IPS-20b (cell line): ENCODE data around the gene CFAP221.

ENCODE experiments used
- H3K27ac ChIP-seq: one replicate; pipeline ENCODE4 v1.5.1; 2013; ENCODE audit warnings: low read length
- H3K27me3 ChIP-seq: 2 replicates; pipeline ENCODE4 v1.6.1; 2013; ENCODE audit warnings: mild to moderate bottlenecking, low read length, inconsistent platforms; ENCODE audit not compliant: insufficient read depth
- H3K36me3 ChIP-seq: 2 replicates; pipeline ENCODE4 v1.6.1; 2013; ENCODE audit warnings: low read depth, mild to moderate bottlenecking, inconsistent platforms, low read length, moderate library complexity; ENCODE audit not compliant: insufficient read depth
- H3K4me1 ChIP-seq: 2 replicates; pipeline ENCODE4 v1.6.1; 2013; ENCODE audit warnings: mild to moderate bottlenecking, control low read depth, inconsistent platforms, low read length, moderate library complexity; ENCODE audit not compliant: insufficient read depth
- H3K4me3 ChIP-seq: 2 replicates; pipeline ENCODE4 v1.5.1; 2013; ENCODE audit warnings: mild to moderate bottlenecking, low read length, inconsistent platforms
- H3K9ac ChIP-seq: 2 replicates; pipeline ENCODE4 v1.6.1; 2013; ENCODE audit warnings: low read depth, mild to moderate bottlenecking, inconsistent platforms, low read length, moderate library complexity
- H3K9me3 ChIP-seq: 2 replicates; pipeline ENCODE4 v1.6.1; 2013; ENCODE audit warnings: mild to moderate bottlenecking, low read depth, low read length, inconsistent platforms; ENCODE audit not compliant: insufficient read depth

CFAP221 gene

DNA sequence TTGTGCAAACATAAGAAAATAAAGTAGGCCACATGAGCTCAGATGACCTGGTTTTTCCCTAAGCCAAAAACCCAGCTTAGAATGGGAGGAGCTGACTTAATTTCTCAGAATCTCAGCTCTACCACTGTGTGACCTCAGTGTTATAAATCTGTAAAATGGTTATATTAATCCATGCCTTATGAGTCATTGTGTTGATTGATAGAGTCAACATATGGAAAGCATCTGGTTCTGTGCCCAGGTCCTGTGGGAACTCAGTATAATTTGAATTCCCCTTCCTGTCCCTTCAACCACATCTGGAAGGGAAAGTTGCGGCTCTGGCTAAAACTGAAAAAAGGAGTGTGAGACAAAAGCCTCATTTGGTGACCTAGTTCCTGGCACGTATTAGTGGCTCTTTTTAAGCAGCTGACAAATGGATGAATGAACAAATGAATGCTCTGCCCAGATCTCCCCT lies 160.4 kb downstream of the CFAP221 start:
- Histone ChIP-seq H3K4me1 (peaks cover 23% of the 10 kb centered on the region), H3K27ac (no peak overlapping the region), H3K36me3 (no peaks in the 10 kb centered on the region), H3K27me3 (no peaks in the 10 kb centered on the region), H3K9ac (no peak overlapping the region), H3K4me3 (no peak overlapping the region), H3K9me3 (no peaks in the 10 kb centered on the region)

DNA sequence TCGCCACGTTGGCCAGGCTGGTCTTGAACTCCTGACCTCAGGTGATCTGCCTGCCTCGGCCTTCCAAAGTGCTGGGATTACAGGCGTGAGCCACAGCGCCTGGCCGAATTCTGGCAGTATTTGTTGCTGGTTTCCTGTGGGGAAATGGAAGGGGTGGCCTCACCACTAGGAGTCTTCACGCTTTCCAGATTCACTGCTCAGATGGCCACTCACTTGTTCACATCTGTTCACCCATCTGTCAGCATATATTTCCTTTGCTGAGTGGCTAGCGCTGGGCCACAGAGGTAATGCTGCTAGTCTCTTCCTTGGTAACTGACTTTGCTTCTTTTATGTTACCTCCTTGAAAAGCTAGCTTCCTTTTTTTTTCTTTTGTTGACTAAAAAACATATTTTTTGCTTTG lies 162.0 kb downstream of the CFAP221 start:
- H3K4me3 ChIP-seq: no peak overlapping the region

More for the DNA sequence above, 162.0 kb downstream of the CFAP221 start:
- H3K27me3 ChIP-seq: no peaks in the 10 kb centered on the region
- H3K4me1 ChIP-seq: peaks cover 13% of the 10 kb centered on the region; the same call in 1 of the 2 replicates
- no peaks in the 10 kb centered on the region for H3K9me3 ChIP-seq
- no peak overlapping the region for H3K27ac ChIP-seq
- H3K9ac ChIP-seq: no peak overlapping the region
- H3K36me3 ChIP-seq: no peaks in the 10 kb centered on the region
